Epithelial cell of umbilical artery (primary cell): ENCODE measurements around the gene LARP1. TPM values are rescaled to one million over a fixed set of nuclear protein-coding genes. Genes with fewer than 3 reads are reported as not detected.

ENCODE experiments used
- total RNA-seq: library from RNA; depleted of rRNA; stranded (reverse); fragments of >200 nt; gene quantifications from 2 replicates; pipeline ENCODE4 v1.2.3, GENCODE V29; 2014

LARP1 gene
- total RNA-seq, result 38.0 and 74.8 TPM in 2 replicates

GRCh38 chr5:154755361-154756008 lies at the start of gene LARP1:
Gene LARP1 (plus strand): TSS chr5:154755377. CDS start chr5:154755758, 381 bp downstream.

GRCh38 chr5:154850255-154851062 lies 95.3 kb downstream of the LARP1 start, which contains the start of gene FAXDC2:
Gene FAXDC2 (minus strand): TSS chr5:154850603. CDS start chr5:154838178, 12,425 bp downstream.

GRCh38 chr5:154858297-154858971 lies 103.3 kb downstream of the LARP1 start, which contains the start of gene CNOT8:
Gene CNOT8 (plus strand): TSS chr5:154858627. CDS start chr5:154863279, 4,652 bp downstream.

Other genes with a start within 250 kb of the LARP1 start
- 0.65 and 4.1 TPM in 2 replicates for gene FAXDC2, start 95.2 kb downstream of the LARP1 start, total RNA-seq
- gene CNOT8, start 103.2 kb downstream of the LARP1 start, total RNA-seq, result 70.2 and 93.2 TPM in 2 replicates
- gene GEMIN5, start 182.8 kb downstream of the LARP1 start, total RNA-seq, result 16.6 and 21.9 TPM in 2 replicates
- gene MRPL22, start 185.7 kb downstream of the LARP1 start, total RNA-seq, result 32.5 and 41.8 TPM in 2 replicates